Neural progenitor cell (in vitro differentiated cells): Measurements from ENCODE around the gene USP36. TPM values are rescaled to one million over a fixed set of nuclear protein-coding genes. Genes with fewer than 3 reads are reported as not detected.

Source experiments
- DNase-seq: peaks from one replicate; pipeline ENCODE4 v3.0.0-alpha.2; 2016; ENCODE audit warnings: low spot score
- H2AFZ ChIP-seq: fragments of 200-600 bp; sonication (generic); replicated peaks from 2 replicates; pipeline ENCODE4 v1.6.1; 2016; ENCODE audit warnings: antibody characterized with exemption
- H3F3A ChIP-seq: fragments of 200-600 bp; sonication (generic); 2 replicates; pipeline ENCODE4 v1.6.1; 2016; ENCODE audit warnings: antibody characterized with exemption, low read depth
- H3K27ac ChIP-seq: fragments of 200-600 bp; sonication (generic); 2 replicates; pipeline ENCODE4 v1.5.1; 2016; ENCODE audit warnings: mild to moderate bottlenecking
- H3K27me3 ChIP-seq: fragments of 200-600 bp; sonication (generic); 2 replicates; pipeline ENCODE4 v1.6.1; 2016; ENCODE audit warnings: mild to moderate bottlenecking, moderate library complexity
- H3K36me3 ChIP-seq: fragments of 200-600 bp; sonication (generic); 2 replicates; pipeline ENCODE4 v1.5.1; 2016
- H3K4me1 ChIP-seq: fragments of 200-600 bp; sonication (generic); 2 replicates; pipeline ENCODE4 v1.6.1; 2016; ENCODE audit warnings: mixed run types
- H3K4me2 ChIP-seq: fragments of 200-600 bp; sonication (generic); 2 replicates; pipeline ENCODE4 v1.6.1; 2016
- H3K4me3 ChIP-seq: fragments of 200-600 bp; sonication (generic); 2 replicates; pipeline ENCODE4 v1.5.1; 2016
- H3K79me2 ChIP-seq: fragments of 200-600 bp; sonication (generic); 2 replicates; pipeline ENCODE4 v1.6.1; 2016; ENCODE audit warnings: low read depth
- H3K9ac ChIP-seq: fragments of 200-600 bp; sonication (generic); 2 replicates; pipeline ENCODE4 v1.6.1; 2016
- H3K9me3 ChIP-seq: fragments of 200-600 bp; sonication (generic); 2 replicates; pipeline ENCODE4 v1.5.1; 2016; ENCODE audit warnings: low read depth
- H4K20me1 ChIP-seq: fragments of 200-600 bp; sonication (generic); 2 replicates; pipeline ENCODE4 v1.6.1; 2016; ENCODE audit warnings: low read depth
- H3K27ac Mint-ChIP-seq: 3 replicates; pipeline ENCODE4 v1.8.0; 2021; ENCODE audit warnings: mixed read lengths
- H3K27me3 Mint-ChIP-seq: 2 replicates; pipeline ENCODE4 v1.8.0; 2022; ENCODE audit warnings: low read depth, mild to moderate bottlenecking, inconsistent platforms, moderate library complexity, mixed read lengths; ENCODE audit not compliant: insufficient read depth
- H3K36me3 Mint-ChIP-seq: 3 replicates; pipeline ENCODE4 v1.8.0; 2021; ENCODE audit warnings: mixed read lengths
- H3K4me1 Mint-ChIP-seq: 3 replicates; pipeline ENCODE4 v1.8.0; 2021; ENCODE audit warnings: mixed read lengths
- H3K4me3 Mint-ChIP-seq: 3 replicates; pipeline ENCODE4 v1.8.0; 2021; ENCODE audit warnings: mild to moderate bottlenecking, moderate library complexity, mixed read lengths
- H3K9me3 Mint-ChIP-seq: 3 replicates; pipeline ENCODE4 v1.8.0; 2020; ENCODE audit warnings: mixed read lengths
- CTCF ChIP-seq: fragments of 200-600 bp; sonication (generic); IDR thresholded peaks from 2 replicates; pipeline ENCODE4 v1.5.1; 2017; ENCODE audit warnings: antibody characterized with exemption, mild to moderate bottlenecking
- EZH2 ChIP-seq: fragments of 200-600 bp; sonication (generic); IDR thresholded peaks from 2 replicates; pipeline ENCODE4 v1.6.1; 2017; ENCODE audit warnings: antibody characterized with exemption, mild to moderate bottlenecking, moderate library complexity
- EZH2phosphoT487 ChIP-seq: fragments of 200-600 bp; sonication (generic); IDR thresholded peaks from 2 replicates; pipeline ENCODE4 v1.6.1; 2017; ENCODE audit warnings: antibody characterized with exemption
- total RNA-seq: library from RNA; depleted of rRNA; stranded (reverse); fragments of >200 nt; gene quantifications from 2 replicates; pipeline ENCODE4 v1.2.3, GENCODE V29; 2015; ENCODE audit warnings: low replicate concordance

USP36 gene
- total RNA-seq, 1 donor from 2014 or later, result 16.6 TPM

- H3K36me3 Mint-ChIP-seq, result no peaks in the 10 kb centered on the region
- H3K27ac ChIP-seq, result no peak overlapping the region
- no peaks in the 10 kb centered on the region for H3K4me1 ChIP-seq
- peaks cover 2% of the 10 kb centered on the region for H3K4me1 Mint-ChIP-seq
- no peak overlapping the region for H3K27ac Mint-ChIP-seq
- H3F3A ChIP-seq, result no peaks in the 10 kb centered on the region
- H3K9me3 ChIP-seq, result no peaks in the 10 kb centered on the region
- no peaks in the 10 kb centered on the region for H3K79me2 ChIP-seq
- no peak for DNase-seq
- H3K4me3 ChIP-seq, result no peak overlapping the region
- no peak overlapping the region for H2AFZ ChIP-seq
- H3K4me2 ChIP-seq, result no peak overlapping the region
- H3K4me3 Mint-ChIP-seq, result no peak overlapping the region
- H3K36me3 ChIP-seq, result no peaks in the 10 kb centered on the region
- no peaks in the 10 kb centered on the region for H3K27me3 ChIP-seq
- H4K20me1 ChIP-seq, result no peaks in the 10 kb centered on the region
- H3K27me3 Mint-ChIP-seq, result no peaks in the 10 kb centered on the region
- H3K9ac ChIP-seq, result no peak overlapping the region
- H3K9me3 Mint-ChIP-seq, result no peaks in the 10 kb centered on the region
- TF ChIP-seq EZH2, result no peak
- no peak for TF ChIP-seq CTCF
- TF ChIP-seq EZH2phosphoT487, result no peak
Observed at GRCh38 chr17:78746949-78747269, 93.7 kb downstream of the USP36 start.

- H3K27me3 Mint-ChIP-seq, result no peaks in the 10 kb centered on the region
- Histone ChIP-seq H2AFZ (no peak overlapping the region), H3K27ac (no peak overlapping the region), H3K9me3 (no peaks in the 10 kb centered on the region), H3K4me3 (no peak overlapping the region), H3K4me1 (no peaks in the 10 kb centered on the region), H3K27me3 (no peaks in the 10 kb centered on the region), H3F3A (no peaks in the 10 kb centered on the region), H3K79me2 (no peaks in the 10 kb centered on the region), H4K20me1 (no peaks in the 10 kb centered on the region), H3K9ac (no peak overlapping the region), H3K36me3 (no peaks in the 10 kb centered on the region), H3K4me2 (no peak overlapping the region)
- no peak overlapping the region for H3K4me3 Mint-ChIP-seq
- DNase-seq, result no peak
- no peak overlapping the region for H3K27ac Mint-ChIP-seq
- no peaks in the 10 kb centered on the region for H3K9me3 Mint-ChIP-seq
- peaks cover 2% of the 10 kb centered on the region for H3K4me1 Mint-ChIP-seq
- TF ChIP-seq EZH2phosphoT487 (no peak), CTCF (no peak), EZH2 (no peak)
- no peaks in the 10 kb centered on the region for H3K36me3 Mint-ChIP-seq
Observed at GRCh38 chr17:78746263-78746948, 94.2 kb downstream of the USP36 start.

Other genes with a start within 250 kb of the USP36 start
- gene CYTH1, start 58.5 kb downstream of the USP36 start, total RNA-seq, result 14.8 and 16.0 TPM in 2 replicates
- 0.28 and 0.39 TPM in 2 replicates for gene CEP295NL, start 62.4 kb upstream of the USP36 start, total RNA-seq
- 19.8 and 22.3 TPM in 2 replicates for gene TIMP2, start 84.6 kb upstream of the USP36 start, total RNA-seq
- gene LGALS3BP, start 139.1 kb upstream of the USP36 start, total RNA-seq, result 17.5 and 64.3 TPM in 2 replicates
- 24.3 and 61.3 TPM in 2 replicates for gene CANT1, start 168.9 kb upstream of the USP36 start, total RNA-seq
- gene C1QTNF1, start 183.4 kb upstream of the USP36 start, total RNA-seq, result 1.4 and 2.6 TPM in 2 replicates
- 11.7 and 29.4 TPM in 2 replicates for gene ENGASE, start 234.0 kb upstream of the USP36 start, total RNA-seq